Measurements from ENCODE around the gene SHISA9. TPM values are rescaled to one million over a fixed set of nuclear protein-coding genes. Genes with fewer than 3 reads are reported as not detected.

Gene SHISA9
- total and polyA plus RNA-seq, 2 donors from 2014 or later = 0.95 to 2.8 TPM

DNA sequence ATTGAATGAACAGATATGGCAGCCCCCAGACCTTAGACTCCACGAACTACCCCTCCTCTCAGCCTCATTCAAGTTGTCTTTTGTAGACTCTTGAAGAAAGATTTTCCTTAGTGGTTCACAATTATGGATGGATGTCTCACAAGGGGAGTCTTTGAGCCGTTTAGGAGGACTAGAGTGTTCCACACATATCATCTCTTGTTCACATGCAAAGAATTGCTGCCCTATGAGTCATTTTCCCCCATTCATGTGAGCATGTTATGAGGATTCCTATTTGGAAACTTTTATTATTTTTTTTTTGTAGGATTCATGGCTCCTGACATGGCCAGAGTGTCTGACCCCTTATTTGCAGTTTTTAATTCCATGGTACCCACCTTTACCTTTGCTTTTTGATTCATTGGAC lies 237.1 kb downstream of the SHISA9 start:
- intact Hi-C loops (cut with DNase I) = no loop called here
- Histone ChIP-seq H3K36me3 (ENCODE audit: control insufficient read depth in 2 of 3, insufficient read depth in 3 of 3, low read length in 3 of 3) (no peaks in the 10 kb centered on the region), H3K4me1 (ENCODE audit: control insufficient read depth in 2 of 3, insufficient read depth in 2 of 3, low read depth in 1 of 3, low read length in 3 of 3) (no peaks in the 10 kb centered on the region), H3K4me3 (ENCODE audit: low read length in 3 of 3) (no peak overlapping the region), H3K9ac (ENCODE audit: low read length in 3 of 3) (no peak overlapping the region), H3K27ac (ENCODE audit: low read depth in 2 of 2, low read length in 2 of 2) (no peak overlapping the region), H3K27me3 (ENCODE audit: control insufficient read depth, insufficient read depth, low read length) (no peaks in the 10 kb centered on the region), H3K9me3 (ENCODE audit: control insufficient read depth in 2 of 3, insufficient read depth in 1 of 3, low read length in 3 of 3) (no peaks in the 10 kb centered on the region)
- TF ChIP-seq, protein P1, sequence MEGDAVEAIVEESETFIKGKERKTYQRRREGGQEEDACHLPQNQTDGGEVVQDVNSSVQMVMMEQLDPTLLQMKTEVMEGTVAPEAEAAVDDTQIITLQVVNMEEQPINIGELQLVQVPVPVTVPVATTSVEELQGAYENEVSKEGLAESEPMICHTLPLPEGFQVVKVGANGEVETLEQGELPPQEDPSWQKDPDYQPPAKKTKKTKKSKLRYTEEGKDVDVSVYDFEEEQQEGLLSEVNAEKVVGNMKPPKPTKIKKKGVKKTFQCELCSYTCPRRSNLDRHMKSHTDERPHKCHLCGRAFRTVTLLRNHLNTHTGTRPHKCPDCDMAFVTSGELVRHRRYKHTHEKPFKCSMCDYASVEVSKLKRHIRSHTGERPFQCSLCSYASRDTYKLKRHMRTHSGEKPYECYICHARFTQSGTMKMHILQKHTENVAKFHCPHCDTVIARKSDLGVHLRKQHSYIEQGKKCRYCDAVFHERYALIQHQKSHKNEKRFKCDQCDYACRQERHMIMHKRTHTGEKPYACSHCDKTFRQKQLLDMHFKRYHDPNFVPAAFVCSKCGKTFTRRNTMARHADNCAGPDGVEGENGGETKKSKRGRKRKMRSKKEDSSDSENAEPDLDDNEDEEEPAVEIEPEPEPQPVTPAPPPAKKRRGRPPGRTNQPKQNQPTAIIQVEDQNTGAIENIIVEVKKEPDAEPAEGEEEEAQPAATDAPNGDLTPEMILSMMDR (IDR thresholded peaks at IDR 0.05; ENCODE audit: borderline replicate concordance, extremely low read depth, insufficient read depth) = no peak
- DNase-seq (no peak), FAIRE-seq (no peak)

DNA sequence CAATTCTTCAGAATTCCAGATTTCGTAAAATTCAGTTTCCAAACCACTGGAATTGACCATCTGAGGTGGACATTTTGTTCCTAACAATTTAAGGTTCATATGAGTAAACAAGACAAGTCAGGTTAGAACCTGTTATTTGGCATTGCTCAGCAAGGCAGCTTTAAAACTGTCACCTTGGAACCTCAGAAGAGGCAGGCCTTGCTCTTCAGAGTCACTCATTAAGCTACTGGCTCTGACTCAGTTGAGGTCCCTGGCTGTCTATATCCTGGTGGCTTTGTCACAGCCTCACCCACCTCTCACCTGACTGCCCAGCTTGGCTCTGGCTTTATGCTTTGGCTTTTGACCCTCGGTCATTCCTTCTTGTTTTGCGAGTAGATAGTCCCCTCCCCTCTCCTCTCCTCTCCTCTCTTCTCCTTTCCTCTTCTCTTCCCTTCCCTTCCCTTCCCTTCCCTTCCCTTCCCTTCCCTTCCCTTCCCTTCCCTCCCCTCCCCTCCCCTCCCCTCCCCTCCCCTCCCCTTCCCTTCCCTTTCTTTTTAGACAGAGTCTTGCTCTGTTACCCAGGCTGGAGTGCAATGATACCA lies 238.4 kb downstream of the SHISA9 start:
- Histone ChIP-seq H3K27me3 (ENCODE audit: control insufficient read depth, insufficient read depth, low read length) (no peaks in the 10 kb centered on the region), H3K4me1 (ENCODE audit: control insufficient read depth in 2 of 3, insufficient read depth in 2 of 3, low read depth in 1 of 3, low read length in 3 of 3) (no peaks in the 10 kb centered on the region), H3K4me3 (ENCODE audit: low read length in 3 of 3) (no peak overlapping the region), H3K9ac (ENCODE audit: low read length in 3 of 3) (no peak overlapping the region), H3K9me3 (ENCODE audit: control insufficient read depth in 2 of 3, insufficient read depth in 1 of 3, low read length in 3 of 3) (no peaks in the 10 kb centered on the region), H3K36me3 (ENCODE audit: control insufficient read depth in 2 of 3, insufficient read depth in 3 of 3, low read length in 3 of 3) (no peaks in the 10 kb centered on the region), H3K27ac (ENCODE audit: low read depth in 2 of 2, low read length in 2 of 2) (no peak overlapping the region)
- intact Hi-C loops (cut with DNase I) = no loop called here
- DNase-seq (no peak), FAIRE-seq (no peak)
- TF ChIP-seq, protein P1 (IDR thresholded peaks at IDR 0.05; ENCODE audit: borderline replicate concordance, extremely low read depth, insufficient read depth) = no peak

DNA sequence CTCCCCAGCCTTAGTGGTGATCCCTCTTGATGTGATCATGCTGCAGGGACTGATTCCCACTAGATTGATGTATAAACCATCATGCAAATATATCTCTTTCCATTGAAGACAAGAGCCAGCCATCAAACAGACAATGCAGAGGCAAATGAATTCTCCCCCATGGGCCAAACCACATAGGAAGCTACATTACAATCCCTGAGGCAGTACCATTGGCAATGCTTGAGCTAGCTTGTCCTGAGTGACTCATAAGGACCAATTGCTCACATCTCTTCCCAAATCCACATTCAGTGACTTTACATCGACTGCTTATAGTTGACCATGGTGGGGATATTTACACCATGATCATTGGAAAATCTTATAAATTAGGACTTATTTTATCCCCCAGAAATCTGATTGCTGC lies 242.2 kb downstream of the SHISA9 start:
- no peak overlapping the region for H3K27ac ChIP-seq (ENCODE audit: low read depth in 2 of 2, low read length in 2 of 2)
- no peak overlapping the region for H3K9ac ChIP-seq (ENCODE audit: low read length in 3 of 3)
- FAIRE-seq (no peak), DNase-seq (no peak)
- intact Hi-C loops (cut with DNase I) = no loop called here
- no peak overlapping the region for H3K4me3 ChIP-seq (ENCODE audit: low read length in 3 of 3)
- no peaks in the 10 kb centered on the region for H3K36me3 ChIP-seq (ENCODE audit: control insufficient read depth in 2 of 3, insufficient read depth in 3 of 3, low read length in 3 of 3)
- TF ChIP-seq, protein P1 (IDR thresholded peaks at IDR 0.05; ENCODE audit: borderline replicate concordance, extremely low read depth, insufficient read depth) = no peak
- H3K27me3 ChIP-seq (ENCODE audit: control insufficient read depth, insufficient read depth, low read length) = no peaks in the 10 kb centered on the region
- no peaks in the 10 kb centered on the region for H3K4me1 ChIP-seq (ENCODE audit: control insufficient read depth in 2 of 3, insufficient read depth in 2 of 3, low read depth in 1 of 3, low read length in 3 of 3)
- H3K9me3 ChIP-seq (ENCODE audit: control insufficient read depth in 2 of 3, insufficient read depth in 1 of 3, low read length in 3 of 3) = no peaks in the 10 kb centered on the region

DNA sequence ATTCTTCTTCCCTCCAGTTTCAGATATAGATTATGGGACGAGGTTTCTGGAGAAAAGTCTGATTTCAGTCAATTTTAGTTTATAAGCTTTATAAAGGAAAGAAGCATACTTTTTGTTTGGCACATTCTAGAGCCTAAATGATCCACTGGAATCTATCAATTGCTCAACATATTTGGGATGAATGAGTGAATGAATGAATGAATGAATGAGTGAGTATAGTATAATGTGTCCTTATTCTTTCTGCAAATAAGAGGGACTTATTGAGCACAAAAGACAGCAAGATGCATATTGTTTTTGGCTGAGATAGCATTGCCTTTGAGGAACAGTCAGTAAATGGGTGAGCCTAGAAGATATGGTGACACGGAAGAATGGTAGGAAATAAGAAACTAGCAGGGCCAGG lies 245.4 kb downstream of the SHISA9 start:
- FAIRE-seq = no peak
- Histone ChIP-seq H3K4me3 (ENCODE audit: low read length in 3 of 3) (no peak overlapping the region), H3K27me3 (ENCODE audit: control insufficient read depth, insufficient read depth, low read length) (no peaks in the 10 kb centered on the region), H3K4me1 (ENCODE audit: control insufficient read depth in 2 of 3, insufficient read depth in 2 of 3, low read depth in 1 of 3, low read length in 3 of 3) (no peaks in the 10 kb centered on the region), H3K36me3 (ENCODE audit: control insufficient read depth in 2 of 3, insufficient read depth in 3 of 3, low read length in 3 of 3) (no peaks in the 10 kb centered on the region), H3K9me3 (ENCODE audit: control insufficient read depth in 2 of 3, insufficient read depth in 1 of 3, low read length in 3 of 3) (no peaks in the 10 kb centered on the region), H3K27ac (ENCODE audit: low read depth in 2 of 2, low read length in 2 of 2) (no peak overlapping the region), H3K9ac (ENCODE audit: low read length in 3 of 3) (no peak overlapping the region)
- intact Hi-C loops (cut with DNase I) = no loop called here
- TF ChIP-seq, protein P1 (IDR thresholded peaks at IDR 0.05; ENCODE audit: borderline replicate concordance, extremely low read depth, insufficient read depth) = no peak
- no peak for DNase-seq

All from kidney (tissue), 14 donors.